IMR-90 (cell line): ENCODE data around the gene MAML3. TPM values are rescaled to one million over a fixed set of nuclear protein-coding genes. Genes with fewer than 3 reads are reported as not detected.
A peak's percentile ranks its signal among the peaks of the same experiment; 100 is the strongest.

Experiments used
- ATAC-seq: fragments of 200-7000 bp; cut with Tn5 transposase; 2 replicates; pipeline ENCODE4 v1.9.1; 2020; ENCODE audit warnings: low read depth, mild to moderate bottlenecking, moderate library complexity
- BruUV-seq: library from RNA; stranded (reverse); fragments of 400-500 nt; replicated peaks from 2 replicates; lab custom pipeline; 2021; lab: Mats Ljungman, UMichigan
- CTCF ChIA-PET: fragments of 300-600 bp; formaldehyde crosslinking; extraction: SDS; loops from one replicate; lab custom pipeline; 2021; ENCODE audit warnings: antibody characterized with exemption; lab: Yijun Ruan, JAX
- POLR2A ChIA-PET: fragments of 300-600 bp; sonication (Branson Sonifier 250); formaldehyde crosslinking; loops from one replicate; lab custom pipeline; 2022; ENCODE audit warnings: antibody characterized with exemption; ENCODE audit not compliant: unreplicated experiment; lab: Charles Lee
- DNase-seq: peaks from one replicate; pipeline ENCODE4 v3.0.0; 2013
- H2AFZ ChIP-seq: replicated peaks from 2 replicates; pipeline ENCODE3; 2013; ENCODE audit warnings: low read length, mild to moderate bottlenecking; ENCODE audit not compliant: poor library complexity
- H2AK5ac ChIP-seq: 2 replicates; pipeline ENCODE4 v1.6.1; 2013; ENCODE audit warnings: low read depth, low read length, inconsistent platforms
- H2AK9ac ChIP-seq: replicated peaks from 2 replicates; pipeline ENCODE3; 2013; ENCODE audit warnings: mild to moderate bottlenecking, low read depth, low read length, moderate library complexity; ENCODE audit not compliant: poor library complexity
- H2BK120ac ChIP-seq: 2 replicates; pipeline ENCODE4 v1.6.1; 2013; ENCODE audit warnings: low read depth, low read length, inconsistent platforms
- H2BK15ac ChIP-seq: 3 replicates; pipeline ENCODE4 v1.6.1; 2013; ENCODE audit warnings: low read depth, low read length, inconsistent platforms
- H2BK20ac ChIP-seq: 2 replicates; pipeline ENCODE4 v1.6.1; 2013; ENCODE audit warnings: low read depth, mild to moderate bottlenecking, inconsistent platforms, low read length, moderate library complexity
- H2BK5ac ChIP-seq: 2 replicates; pipeline ENCODE4 v1.6.1; 2013; ENCODE audit warnings: mild to moderate bottlenecking, low read depth, low read length, inconsistent platforms; ENCODE audit not compliant: poor library complexity, severe bottlenecking
- H3K14ac ChIP-seq: replicated peaks from 2 replicates; pipeline ENCODE4 v1.6.1; 2013; ENCODE audit warnings: low read depth, low read length, inconsistent platforms
- H3K18ac ChIP-seq: 2 replicates; pipeline ENCODE4 v1.6.1; 2013; ENCODE audit warnings: low read depth, low read length, control low read depth
- H3K23ac ChIP-seq: 2 replicates; pipeline ENCODE4 v1.6.1; 2013; ENCODE audit warnings: low read depth, low read length, inconsistent platforms
- H3K27ac ChIP-seq: 2 replicates; pipeline ENCODE4 v1.5.1; 2013; ENCODE audit warnings: mild to moderate bottlenecking, control low read depth, low read length; ENCODE audit not compliant: insufficient read depth
- H3K27me3 ChIP-seq: 2 replicates; pipeline ENCODE4 v1.6.1; 2013; ENCODE audit warnings: low read length; ENCODE audit not compliant: control insufficient read depth, insufficient read depth
- H3K36me3 ChIP-seq: 2 replicates; pipeline ENCODE4 v1.6.1; 2013; ENCODE audit warnings: low read length, mixed read lengths; ENCODE audit not compliant: control insufficient read depth, insufficient read depth
- H3K4ac ChIP-seq: 2 replicates; pipeline ENCODE4 v1.6.1; 2013; ENCODE audit warnings: low read depth, low read length, inconsistent platforms
- H3K4me1 ChIP-seq: 2 replicates; pipeline ENCODE4 v1.6.1; 2013; ENCODE audit warnings: low read length, mixed read lengths; ENCODE audit not compliant: control insufficient read depth, insufficient read depth
- H3K4me2 ChIP-seq: 2 replicates; pipeline ENCODE4 v1.6.1; 2013; ENCODE audit warnings: low read depth, mild to moderate bottlenecking, control low read depth, low read length, moderate library complexity
- H3K4me3 ChIP-seq: 2 replicates; pipeline ENCODE4 v1.5.1; 2013; ENCODE audit warnings: low read depth, mild to moderate bottlenecking, control low read depth, low read length, moderate library complexity; ENCODE audit not compliant: insufficient read depth
- H3K56ac ChIP-seq: 2 replicates; pipeline ENCODE4 v1.6.1; 2013; ENCODE audit warnings: low read length, inconsistent platforms; ENCODE audit not compliant: insufficient read depth; ENCODE audit errors: extremely low read depth
- H3K79me1 ChIP-seq, 2 experiments: 2 replicates each; pipeline ENCODE4 v1.6.1; 2013; ENCODE audit warnings: low read length in 2 of 2, inconsistent platforms in 1 of 2, low read depth in 1 of 2
- H3K9ac ChIP-seq: 2 replicates; pipeline ENCODE4 v1.6.1; 2013; ENCODE audit warnings: low read depth, low read length, control low read depth
- H3K9me1 ChIP-seq: 2 replicates; pipeline ENCODE4 v1.6.1; 2013; ENCODE audit warnings: low read length, inconsistent platforms; ENCODE audit not compliant: insufficient read depth
- H3K9me3 ChIP-seq: 2 replicates; pipeline ENCODE4 v1.6.1; 2013; ENCODE audit warnings: low read length; ENCODE audit not compliant: control insufficient read depth, insufficient read depth
- H4K20me1 ChIP-seq: 2 replicates; pipeline ENCODE4 v1.6.1; 2013; ENCODE audit warnings: low read length, inconsistent platforms; ENCODE audit not compliant: insufficient read depth
- H4K5ac ChIP-seq: 2 replicates; pipeline ENCODE4 v1.6.1; 2013; ENCODE audit warnings: mild to moderate bottlenecking, low read depth, low read length, control low read depth
- H4K8ac ChIP-seq, 2 experiments: 2 replicates each; pipeline ENCODE4 v1.6.1; 2013; ENCODE audit warnings: low read depth in 2 of 2, low read length in 2 of 2, control low read depth in 1 of 2, inconsistent platforms in 1 of 2
- H4K91ac ChIP-seq: 2 replicates; pipeline ENCODE4 v1.6.1; 2013; ENCODE audit warnings: low read depth, low read length, inconsistent platforms; ENCODE audit not compliant: insufficient read depth
- BHLHE40 ChIP-seq: fragments of 150-350 bp; IDR thresholded peaks from 2 replicates; pipeline ENCODE4 v1.6.1; 2016; ENCODE audit warnings: mild to moderate bottlenecking, low read depth, low read length
- CHD1 ChIP-seq: IDR thresholded peaks from 2 replicates; pipeline ENCODE4 v1.6.1; 2012; ENCODE audit warnings: low read depth, low read length, improper control_type of control experiment
- MAFK ChIP-seq: IDR thresholded peaks from 2 replicates; pipeline ENCODE4 v1.6.1; 2012; ENCODE audit warnings: low read depth, low read length, improper control_type of control experiment
- MAZ ChIP-seq: IDR thresholded peaks from 2 replicates; pipeline ENCODE4 v1.6.1; 2012; ENCODE audit warnings: low read depth, mild to moderate bottlenecking, low read length, improper control_type of control experiment, moderate library complexity, borderline replicate concordance
- NFE2L2 ChIP-seq: fragments of 150-350 bp; IDR thresholded peaks from 2 replicates; pipeline ENCODE4 v1.6.1; 2016; ENCODE audit warnings: low read depth, mild to moderate bottlenecking, low read length
- RAD21 ChIP-seq: IDR thresholded peaks from 2 replicates; pipeline ENCODE4 v1.6.1; 2012; ENCODE audit warnings: low read length, improper control_type of control experiment
- SMC3 ChIP-seq: fragments of 150-350 bp; IDR thresholded peaks from 2 replicates; pipeline ENCODE4 v1.6.1; 2016; ENCODE audit warnings: low read depth, mild to moderate bottlenecking, antibody characterized with exemption, low read length, moderate library complexity
- WGBS, 2 experiments: methylation state at CpG; one replicate each; pipeline versions ENCODE4 v1.1.5 to v1.1.7; 2013; ENCODE audit warnings: missing lambda C conversion rate in 2 of 2; ENCODE audit not compliant: insufficient read length in 1 of 2; ENCODE audit errors: extremely low coverage in 2 of 2; 5-methylcytosine and 5-hydroxymethylcytosine counted together
- dilution Hi-C: fragments of 300-500 bp; cut with HindIII; formaldehyde crosslinking; loops from one replicate; pipeline ENCODE4 v1.14.3; 2018; ENCODE audit warnings: low sequenced_read_pairs; ENCODE audit not compliant: unreplicated experiment
- in situ Hi-C: fragments of 300-500 bp; cut with MboI; formaldehyde crosslinking; loops from 3 replicates; pipeline ENCODE4 v1.14.3; 2019; ENCODE audit warnings: low sequenced_read_pairs, inconsistent platforms, mixed read lengths
- intact Hi-C: fragments of 100-400 bp; cut with micrococcal nuclease; formaldehyde crosslinking; loops from 2 replicates; pipeline ENCODE4 v1.10.0; 2022
- polyA plus RNA-seq, 3 experiments: library from polyadenylated mRNA; depleted of rRNA; stranded (reverse); fragments of >200 nt; gene quantifications; 2 replicates each; pipeline ENCODE4 v1.2.3, GENCODE V29; 2012; ENCODE audit warnings: low replicate concordance in 1 of 3
- total RNA-seq: library from RNA; depleted of rRNA; stranded (reverse); fragments of >200 nt; gene quantifications from 2 replicates; pipeline ENCODE4 v1.2.3, GENCODE V29; 2012
- TF ChIP-seq, protein P1 (sequence below): fragments of 150-350 bp; IDR thresholded peaks from 2 replicates; pipeline ENCODE4 v1.6.1; 2016; ENCODE audit warnings: low read depth, mild to moderate bottlenecking, low read length, moderate library complexity, borderline replicate concordance

MAML3 gene
- total and polyA plus RNA-seq, 2 of the 4 experiments (the other 2 are of a cell fraction), result 0.90 to 1.7 TPM

DNA sequence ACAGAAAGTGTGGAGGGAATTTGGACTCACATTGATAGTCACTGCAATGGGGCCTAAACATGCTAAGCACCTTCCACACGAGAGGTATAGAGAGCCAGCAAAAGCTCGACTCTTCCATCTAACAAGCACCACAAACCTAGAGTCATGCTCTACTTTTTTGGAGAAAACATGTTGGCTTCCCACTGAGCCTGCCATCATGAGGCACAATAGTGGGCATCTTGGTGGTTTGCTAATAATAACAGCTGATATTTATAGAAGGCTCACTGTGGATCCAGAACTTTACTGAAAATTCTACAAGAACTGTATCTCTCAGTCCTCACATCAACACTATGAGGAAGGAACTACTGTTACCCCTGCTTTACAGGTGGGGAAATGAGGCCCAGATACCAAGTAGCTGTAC, 26.6 kb downstream of the MAML3 start:
- dilution Hi-C loops, result no loop called here
- H2AK5ac ChIP-seq, result 0 out of 2 replicates have a peak overlapping the region, but pooled peaks have one; percentile 23
- H4K91ac ChIP-seq, result no peak overlapping the region
- no peak overlapping the region for H2BK120ac ChIP-seq
- ChIA-PET POLR2A (no interaction called here), CTCF (no interaction called here)
- H3K4me3 ChIP-seq, result no peak overlapping the region
- peaks cover 0 to 23% of the 10 kb centered on the region in 2 experiments; a peak in 2 of 4 replicates for H3K79me1 ChIP-seq
- no peak overlapping the region for H2BK20ac ChIP-seq
- ATAC-seq (no peak), DNase-seq (no peak)
- H3K18ac ChIP-seq, result no peak overlapping the region
- no peak overlapping the region for H2AK9ac ChIP-seq
- intact Hi-C loops, result no loop called here
- peaks cover 2% of the 10 kb centered on the region; the same call in 1 of the 2 replicates for H3K4me1 ChIP-seq
- no peaks in the 10 kb centered on the region for H3K36me3 ChIP-seq
- H3K56ac ChIP-seq, result no peak overlapping the region
- in situ Hi-C loops, result no loop called here
- H3K27me3 ChIP-seq, result no peaks in the 10 kb centered on the region
- H3K14ac ChIP-seq, result no peak overlapping the region
- no peak overlapping the region for H4K5ac ChIP-seq
- H2BK5ac ChIP-seq, result no peak overlapping the region
- BruUV-seq, result no TSS peak
- H3K23ac ChIP-seq, result no peak overlapping the region
- no CpG with 5 or more reads among the region's 2 CpGs for WGBS, 2 experiments
- H2BK15ac ChIP-seq, result no peak overlapping the region
- no peak overlapping the region for H4K8ac ChIP-seq
- H3K9me1 ChIP-seq, result 0 out of 2 replicates have a peak, but pooled peaks cover 2% of the 10 kb centered on the region
- H4K20me1 ChIP-seq, result no peaks in the 10 kb centered on the region
- no peak overlapping the region for H3K4ac ChIP-seq
- H3K27ac ChIP-seq, result no peak overlapping the region
- no peak overlapping the region for H3K9ac ChIP-seq
- TF ChIP-seq, protein P1, sequence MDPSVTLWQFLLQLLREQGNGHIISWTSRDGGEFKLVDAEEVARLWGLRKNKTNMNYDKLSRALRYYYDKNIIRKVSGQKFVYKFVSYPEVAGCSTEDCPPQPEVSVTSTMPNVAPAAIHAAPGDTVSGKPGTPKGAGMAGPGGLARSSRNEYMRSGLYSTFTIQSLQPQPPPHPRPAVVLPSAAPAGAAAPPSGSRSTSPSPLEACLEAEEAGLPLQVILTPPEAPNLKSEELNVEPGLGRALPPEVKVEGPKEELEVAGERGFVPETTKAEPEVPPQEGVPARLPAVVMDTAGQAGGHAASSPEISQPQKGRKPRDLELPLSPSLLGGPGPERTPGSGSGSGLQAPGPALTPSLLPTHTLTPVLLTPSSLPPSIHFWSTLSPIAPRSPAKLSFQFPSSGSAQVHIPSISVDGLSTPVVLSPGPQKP, result no peak
- TF ChIP-seq MAFK (no peak), SMC3 (no peak), MAZ (no peak), RAD21 (no peak), BHLHE40 (no peak), NFE2L2 (no peak), CHD1 (no peak)
- no peak overlapping the region for H2AFZ ChIP-seq
- H3K4me2 ChIP-seq, result no peak overlapping the region
- no peaks in the 10 kb centered on the region for H3K9me3 ChIP-seq
